Measurements from ENCODE around the gene CEP78.

DNA sequence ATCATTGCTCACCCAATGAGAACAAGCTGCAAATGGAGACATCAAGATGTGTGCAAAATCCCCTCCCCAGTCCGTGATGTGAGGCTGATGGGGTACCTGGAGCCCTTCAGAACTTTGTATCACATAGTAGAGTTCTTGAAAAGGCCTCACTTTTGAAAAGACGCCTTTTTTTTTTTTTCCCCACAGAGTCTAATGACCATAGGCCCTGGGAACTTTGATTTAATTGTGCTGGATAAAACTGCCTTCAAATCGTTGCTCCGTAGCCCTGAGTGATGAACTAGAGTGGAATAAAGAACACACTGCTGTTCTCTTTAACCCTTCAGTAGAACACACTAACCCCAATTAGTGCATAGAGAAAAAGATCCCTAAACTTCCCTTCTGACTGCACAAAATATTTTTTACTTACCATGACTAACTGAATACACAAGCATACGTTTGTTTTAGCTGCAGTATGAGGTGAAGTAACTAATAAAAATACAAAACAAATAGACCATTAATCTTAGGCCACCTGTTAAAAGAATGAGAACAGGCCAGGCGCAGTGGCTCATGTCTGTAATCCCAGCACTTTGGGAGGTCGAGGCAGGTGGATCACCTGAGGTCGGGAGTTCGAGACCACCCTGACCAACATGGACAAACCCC lies 76.1 kb downstream of the CEP78 start:
- TF ChIP-seq POLR2A (IDR thresholded peaks at IDR 0.05; ENCODE audit: low read length) (no peak), GATA1 (IDR thresholded peaks at IDR 0.05; ENCODE audit: low read depth, low read length) (no peak)

Measured in erythroblast (primary cell).